HG02610 (cell line): Measurements from ENCODE around the gene POLR1E.

ENCODE experiments used
- ATAC-seq: cut with Tn5 transposase; IDR thresholded peaks from one replicate; pipeline ENCODE4 v1.9.1; 2021; ENCODE audit warnings: mild to moderate bottlenecking, moderate library complexity; ENCODE audit not compliant: unreplicated experiment

The POLR1E gene

GRCh38 chr9:37485389-37486255, at the start of gene POLR1E:
TSS of gene POLR1E (plus strand) at chr9:37485948. CDS start at chr9:37486048, 100 bp downstream.
- ATAC-seq, result peak; percentile 98

- no peak for ATAC-seq
Measured at GRCh38 chr9:37436540-37436939, 49.2 kb upstream of the POLR1E start.

DNA sequence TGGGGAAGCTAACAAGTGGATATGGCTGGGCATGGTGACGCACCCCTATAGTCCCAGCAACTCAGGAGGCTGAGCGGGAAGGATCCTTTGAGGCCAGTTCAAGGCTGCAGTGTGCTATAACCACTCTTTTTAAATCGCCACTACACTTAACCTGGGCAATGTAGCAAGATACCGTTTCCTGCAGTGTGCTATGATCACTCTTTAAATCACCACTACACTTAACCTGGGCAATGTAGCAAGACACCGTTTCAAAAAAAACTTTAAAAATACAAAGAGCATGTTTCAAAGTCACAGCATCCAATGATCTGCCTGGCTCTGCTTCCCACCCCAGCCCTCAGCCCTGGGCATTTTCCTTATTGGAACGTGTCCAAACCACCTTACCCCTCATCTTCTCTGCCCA, 48.7 kb upstream of the POLR1E start:
- no peak for ATAC-seq

DNA sequence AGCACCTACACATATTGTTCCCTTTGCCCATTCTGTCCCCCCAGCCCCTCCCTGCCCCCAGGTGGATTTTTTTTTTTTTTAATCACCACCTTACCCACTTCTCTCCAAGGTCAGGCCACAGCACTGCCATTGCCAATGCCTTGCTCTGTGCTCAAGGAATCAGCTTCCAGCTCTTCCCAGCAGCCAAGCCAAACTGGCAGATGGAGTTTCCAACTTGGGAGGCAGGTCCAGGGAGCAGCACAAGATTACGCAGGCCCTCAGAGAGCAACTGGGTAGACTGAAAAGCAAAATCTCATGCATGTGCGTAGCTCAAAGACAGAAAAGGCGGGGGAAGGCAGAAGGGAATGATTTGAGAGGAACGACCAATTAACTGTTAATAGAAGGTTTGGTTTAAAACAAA, 48.1 kb upstream of the POLR1E start:
- no peak for ATAC-seq

GRCh38 chr9:37438359-37438758, 47.4 kb upstream of the POLR1E start:
- no peak for ATAC-seq

DNA sequence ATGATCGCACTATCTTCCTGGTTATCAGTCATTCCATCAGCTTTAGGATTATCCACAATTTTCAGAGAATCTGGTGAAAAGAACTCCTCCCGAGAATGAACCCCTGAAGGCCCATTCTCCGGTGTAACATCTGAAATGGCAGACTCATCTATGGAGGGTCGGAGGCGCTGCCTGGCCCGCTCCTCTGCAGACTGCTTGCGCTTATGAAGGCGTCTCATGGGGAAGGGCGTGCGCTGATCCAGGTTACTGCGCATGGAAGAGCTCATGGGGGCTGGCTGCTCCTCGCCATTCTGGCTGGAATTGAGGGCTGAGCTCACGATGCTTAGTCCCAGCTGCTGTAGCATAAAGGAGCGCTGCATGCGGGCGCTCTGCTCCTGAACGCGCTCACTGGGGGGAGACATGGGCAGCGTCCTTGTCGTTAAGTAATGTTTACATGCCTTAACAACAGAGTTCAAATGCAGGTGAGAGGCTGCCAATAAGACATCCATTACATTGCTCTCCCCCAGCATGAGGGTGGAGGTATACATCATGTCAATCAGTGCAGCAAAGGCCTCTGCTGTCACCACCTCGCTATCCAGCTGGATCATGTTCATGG, 43.9 kb upstream of the POLR1E start:
- ATAC-seq, result no peak

- ATAC-seq, result no peak
Measured at GRCh38 chr9:37442556-37442955, 43.2 kb upstream of the POLR1E start.

DNA sequence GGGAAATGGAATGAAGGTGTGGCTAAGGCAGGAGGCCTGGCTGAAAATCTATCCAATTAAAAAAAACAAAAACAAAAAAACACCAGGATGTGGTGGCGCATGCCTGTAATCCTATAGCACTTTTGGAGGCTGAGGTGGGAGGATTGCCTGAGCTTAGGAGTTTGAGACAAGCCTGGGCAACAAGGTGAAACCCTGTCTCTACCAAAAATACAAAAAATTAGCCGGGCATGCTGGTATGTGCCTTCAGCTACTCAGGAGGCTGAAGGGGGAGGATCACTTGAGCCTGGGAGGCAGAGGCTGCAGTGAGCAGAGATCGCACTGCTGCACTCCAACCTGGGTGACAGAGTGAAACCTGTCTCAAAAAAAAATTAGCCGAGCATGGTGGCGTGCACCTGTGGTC, 42.2 kb upstream of the POLR1E start:
- no peak for ATAC-seq

DNA sequence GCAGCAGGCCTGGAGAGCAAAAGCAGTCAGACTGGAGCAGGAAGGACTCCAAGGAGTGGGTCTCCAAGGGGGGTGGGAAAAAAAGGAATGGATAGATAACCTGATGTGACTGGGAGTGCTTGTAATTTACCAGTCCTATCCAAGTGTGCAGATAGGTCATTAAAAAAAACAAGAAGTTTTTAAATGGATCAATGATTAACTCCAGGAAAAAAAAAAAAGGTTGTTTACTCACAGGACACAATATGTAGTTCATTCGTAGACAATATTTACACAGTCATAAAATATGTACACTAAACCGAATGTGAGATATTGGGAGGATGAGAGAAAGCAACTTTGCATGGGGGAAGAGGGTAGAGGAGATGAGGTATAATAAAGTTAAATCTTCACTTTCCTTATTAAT, 40.9 kb upstream of the POLR1E start:
- no peak for ATAC-seq

DNA sequence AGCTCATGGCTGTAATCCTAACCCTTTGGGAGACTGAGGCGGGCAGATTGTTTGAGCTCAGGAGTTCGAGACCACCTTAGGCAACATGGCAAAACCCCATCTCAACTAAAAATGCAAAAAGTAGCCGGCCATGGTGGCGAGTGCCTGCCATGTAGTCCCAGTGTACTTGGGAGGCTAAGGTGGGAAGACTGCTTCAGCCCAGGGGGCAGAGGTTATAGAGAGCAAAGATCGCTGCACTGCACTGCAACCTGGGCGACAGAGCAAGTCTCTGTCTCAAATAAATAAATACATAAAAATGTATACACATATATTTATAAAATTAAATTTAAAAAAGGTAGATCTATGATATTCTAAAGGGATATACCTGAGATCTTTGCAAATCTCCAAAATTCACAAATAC, 39.9 kb upstream of the POLR1E start:
- no peak for ATAC-seq

DNA sequence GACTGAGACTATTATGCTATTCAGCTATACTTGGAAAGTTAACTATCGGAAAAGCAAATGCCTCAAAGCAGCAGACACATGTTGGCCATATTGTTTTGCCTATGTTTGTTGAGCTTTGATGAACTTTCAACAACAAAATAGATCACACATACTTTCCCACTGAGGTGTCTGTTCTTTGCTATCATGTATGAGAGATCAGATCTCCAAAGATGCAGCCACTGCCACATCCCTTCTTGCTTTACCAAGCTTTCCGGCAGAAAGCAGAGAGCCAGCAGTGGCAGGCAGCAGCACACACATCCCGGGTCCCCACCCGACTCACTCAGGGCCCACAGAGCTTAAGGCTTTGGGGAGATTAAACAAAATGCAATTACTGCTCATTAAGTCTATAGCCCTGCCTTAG, 39.3 kb upstream of the POLR1E start:
- no peak for ATAC-seq

GRCh38 chr9:37447111-37447510, 38.6 kb upstream of the POLR1E start:
- no peak for ATAC-seq

- ATAC-seq, result no peak
Measured at GRCh38 chr9:37449862-37450632, 35.7 kb upstream of the POLR1E start.

- no peak for ATAC-seq
Measured at GRCh38 chr9:37451628-37452027, 34.1 kb upstream of the POLR1E start.

GRCh38 chr9:37452611-37453010, 33.1 kb upstream of the POLR1E start:
- ATAC-seq, result no peak

DNA sequence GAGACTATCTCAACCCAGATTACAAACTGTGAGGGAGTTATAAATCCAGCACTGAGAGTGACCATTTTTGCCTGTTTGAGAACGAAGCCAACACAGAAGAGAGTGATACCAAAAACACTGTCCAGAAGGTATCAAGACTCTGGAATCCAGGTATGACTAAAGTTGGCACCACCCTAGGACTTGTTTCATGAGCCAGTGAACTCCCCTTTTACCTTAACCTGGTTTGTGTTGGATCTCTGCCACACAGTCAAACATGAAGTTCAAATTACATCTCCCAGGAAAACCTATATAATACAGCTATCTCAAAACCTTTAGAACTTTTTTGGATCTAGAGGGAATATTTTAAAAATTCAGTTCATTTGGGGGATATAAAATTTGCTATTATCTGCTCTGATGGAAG, 31.9 kb upstream of the POLR1E start:
- no peak for ATAC-seq

DNA sequence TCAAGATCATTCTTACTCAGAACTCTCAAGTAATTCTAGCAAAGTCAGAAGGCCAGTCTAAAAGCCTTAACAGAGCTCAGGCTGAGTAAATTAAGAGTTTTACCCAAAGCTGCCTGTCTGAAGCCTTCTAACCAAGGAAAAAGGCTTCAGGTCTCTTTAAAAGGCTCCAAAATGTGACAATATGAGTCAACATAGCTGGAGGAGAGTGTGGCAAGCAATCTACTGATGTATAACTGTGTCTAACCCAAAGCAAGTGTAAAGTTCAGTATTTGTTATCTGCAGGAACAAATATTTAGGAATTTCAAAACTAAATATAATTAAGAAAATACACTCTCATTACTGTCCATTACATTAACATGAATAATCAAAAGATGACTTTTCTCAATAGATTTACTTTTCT, 31.5 kb upstream of the POLR1E start:
- no peak for ATAC-seq

GRCh38 chr9:37455884-37456647, 29.7 kb upstream of the POLR1E start:
- ATAC-seq, result no peak

GRCh38 chr9:37456817-37457216, 28.9 kb upstream of the POLR1E start:
- no peak for ATAC-seq

DNA sequence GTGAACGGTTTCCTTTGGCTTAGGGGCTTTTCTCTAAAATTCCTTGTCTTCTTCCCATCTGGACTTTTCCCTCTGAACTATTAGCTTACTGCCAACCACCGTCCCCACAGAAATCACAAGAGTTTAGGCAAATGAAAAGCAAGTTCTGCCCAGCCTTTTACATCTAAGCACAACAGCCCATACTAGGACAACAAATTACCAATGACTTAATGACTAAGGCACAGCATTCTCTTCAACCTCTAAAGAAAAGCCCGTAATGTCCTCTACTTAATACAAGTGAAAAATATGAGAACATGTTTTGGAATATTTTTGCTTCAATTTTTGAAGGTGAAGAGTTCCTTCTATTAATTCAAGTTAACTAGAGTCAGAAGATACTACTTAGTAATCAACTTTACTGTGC, 21.7 kb upstream of the POLR1E start:
- no peak for ATAC-seq
